Activated T-helper 1 cell treated with Interleukin-2 at 50 U/mL for 16 hours (primary cell): Measurements from ENCODE around the gene GIMAP7.
"Not testable (repeated sequence)": the region's sequence is repeated elsewhere in the genome, so short reads cannot be mapped to it uniquely, and the experiment has no call there.

Source experiments
- DNase-seq: peaks from one replicate; pipeline ENCODE4 v3.0.0-alpha.2; 2020; ENCODE audit warnings: low read depth

GIMAP7 gene

GRCh38 chr7:150514748-150515222 is at the start of gene GIMAP7:
Gene GIMAP7 (plus strand): TSS chr7:150514872. CDS start chr7:150519975, 5,103 bp downstream.
- peak; percentile 43 for DNase-seq

DNA sequence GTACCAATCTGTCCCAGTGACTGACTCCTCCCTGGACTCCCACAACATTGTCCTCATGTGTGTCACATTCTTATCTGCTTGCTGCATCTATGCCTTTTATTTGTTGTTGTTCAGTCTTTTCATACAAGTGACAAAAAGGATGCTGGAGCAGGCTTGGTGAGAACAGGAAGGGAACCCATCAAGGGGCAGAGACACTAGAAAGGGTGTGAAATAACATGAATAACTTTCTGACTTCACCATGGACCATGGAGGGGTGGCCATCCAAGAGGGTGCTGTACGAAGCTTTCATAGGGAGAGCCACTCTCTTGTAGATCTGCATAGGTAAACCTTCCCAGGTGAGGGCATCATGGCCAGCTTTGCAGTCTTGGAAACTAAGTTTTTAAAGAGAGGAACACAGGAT is 49.7 kb upstream of the GIMAP7 start:
- DNase-seq: no peak

DNA sequence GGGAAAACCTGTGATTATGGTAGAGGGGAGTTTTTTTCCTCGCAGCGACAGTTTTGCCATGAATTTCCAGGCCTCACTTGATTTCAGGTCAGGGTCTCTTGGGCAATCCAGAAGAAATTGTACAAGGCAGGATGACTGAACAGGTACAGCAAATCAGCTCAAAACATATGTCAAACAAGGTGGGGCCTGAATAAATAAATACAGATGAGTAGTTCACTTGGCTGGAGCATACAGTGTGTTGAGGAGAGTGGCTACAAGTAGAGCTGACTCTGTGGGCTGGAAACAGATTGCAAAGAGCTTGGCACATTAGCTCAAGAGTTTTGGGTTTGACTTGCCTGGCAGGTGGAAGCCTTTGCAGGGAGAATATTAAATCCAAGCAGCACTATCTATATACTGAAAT is 49.3 kb upstream of the GIMAP7 start:
- no peak for DNase-seq

- DNase-seq: no peak
Measured at GRCh38 chr7:150466477-150466876, 48.2 kb upstream of the GIMAP7 start.

DNA sequence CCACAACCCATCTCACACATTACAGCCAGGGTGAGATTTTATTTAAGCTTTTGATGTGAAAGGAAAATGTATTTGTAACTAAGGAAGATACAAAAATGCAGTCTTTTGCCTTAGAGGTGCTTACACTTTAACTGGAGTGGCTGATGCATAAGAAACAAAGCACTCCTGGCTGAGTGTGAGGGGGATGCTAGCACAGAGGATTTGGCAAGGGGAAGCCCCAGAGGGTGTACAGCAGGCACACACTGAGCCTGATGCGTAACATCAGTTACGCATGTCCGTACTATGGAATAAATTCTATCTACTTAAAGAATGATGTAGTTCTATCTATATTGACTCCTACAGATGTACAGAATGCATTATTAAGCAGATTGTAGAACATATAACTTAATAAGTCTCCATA is 46.4 kb upstream of the GIMAP7 start:
- DNase-seq: no peak

DNA sequence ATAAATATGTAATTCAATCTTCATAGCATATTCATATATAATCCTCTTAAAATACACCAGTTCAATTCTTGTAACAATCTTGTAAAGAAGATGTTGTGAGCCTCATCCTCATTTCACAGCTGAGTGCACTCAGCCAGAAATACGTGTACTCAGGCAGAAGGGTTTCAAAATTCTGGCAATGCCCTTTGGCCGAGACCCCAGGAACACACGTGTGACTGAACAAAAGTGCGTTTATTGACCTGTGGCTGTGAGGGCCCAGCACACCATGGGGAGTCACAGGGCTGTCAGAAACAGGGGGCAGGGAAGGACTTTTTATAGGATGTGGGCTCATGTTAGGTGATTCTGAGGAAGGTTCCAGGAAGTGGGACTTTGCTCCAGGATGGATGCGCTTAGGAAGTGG is 42.8 kb upstream of the GIMAP7 start:
- DNase-seq: no peak

GRCh38 chr7:150473902-150474301 is 40.8 kb upstream of the GIMAP7 start:
- DNase-seq: no peak

- no peak for DNase-seq
Measured at GRCh38 chr7:150476285-150476684, 38.4 kb upstream of the GIMAP7 start.

DNA sequence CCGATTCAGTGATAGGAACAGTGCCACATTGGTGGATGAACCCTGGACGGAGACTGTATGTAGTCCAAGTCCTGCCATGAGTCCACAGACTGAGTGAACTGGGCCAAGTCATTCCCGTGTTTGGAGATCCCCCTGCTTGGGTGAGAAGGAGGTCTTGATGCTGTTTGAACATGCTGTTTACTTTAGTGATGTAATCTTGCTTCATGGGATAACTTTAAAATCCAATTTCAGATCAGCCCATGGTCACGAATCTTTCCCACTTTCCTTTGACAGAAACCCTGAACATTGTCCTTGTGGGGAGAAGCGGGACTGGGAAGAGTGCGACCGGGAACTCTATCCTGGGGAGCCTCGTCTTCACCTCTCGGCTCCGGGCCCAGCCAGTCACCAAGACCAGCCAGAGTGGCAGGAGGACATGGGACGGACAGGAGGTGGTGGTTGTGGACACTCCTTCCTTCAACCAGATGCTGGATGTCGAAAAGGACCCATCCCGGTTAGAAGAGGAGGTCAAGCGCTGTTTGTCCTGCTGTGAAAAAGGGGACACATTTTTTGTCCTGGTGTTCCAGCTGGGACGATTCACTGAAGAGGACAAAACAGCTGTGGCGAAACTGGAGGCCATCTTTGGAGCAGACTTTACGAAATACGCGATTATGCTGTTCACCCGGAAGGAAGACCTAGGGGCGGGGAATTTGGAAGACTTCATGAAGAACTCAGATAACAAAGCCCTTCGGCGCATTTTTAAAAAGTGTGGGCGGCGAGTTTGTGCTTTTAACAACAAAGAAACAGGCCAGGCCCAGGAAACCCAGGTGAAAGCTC is 37.6 kb upstream of the GIMAP7 start:
- DNase-seq: no peak

- no peak for DNase-seq
Measured at GRCh38 chr7:150479023-150479716, 35.5 kb upstream of the GIMAP7 start.

DNA sequence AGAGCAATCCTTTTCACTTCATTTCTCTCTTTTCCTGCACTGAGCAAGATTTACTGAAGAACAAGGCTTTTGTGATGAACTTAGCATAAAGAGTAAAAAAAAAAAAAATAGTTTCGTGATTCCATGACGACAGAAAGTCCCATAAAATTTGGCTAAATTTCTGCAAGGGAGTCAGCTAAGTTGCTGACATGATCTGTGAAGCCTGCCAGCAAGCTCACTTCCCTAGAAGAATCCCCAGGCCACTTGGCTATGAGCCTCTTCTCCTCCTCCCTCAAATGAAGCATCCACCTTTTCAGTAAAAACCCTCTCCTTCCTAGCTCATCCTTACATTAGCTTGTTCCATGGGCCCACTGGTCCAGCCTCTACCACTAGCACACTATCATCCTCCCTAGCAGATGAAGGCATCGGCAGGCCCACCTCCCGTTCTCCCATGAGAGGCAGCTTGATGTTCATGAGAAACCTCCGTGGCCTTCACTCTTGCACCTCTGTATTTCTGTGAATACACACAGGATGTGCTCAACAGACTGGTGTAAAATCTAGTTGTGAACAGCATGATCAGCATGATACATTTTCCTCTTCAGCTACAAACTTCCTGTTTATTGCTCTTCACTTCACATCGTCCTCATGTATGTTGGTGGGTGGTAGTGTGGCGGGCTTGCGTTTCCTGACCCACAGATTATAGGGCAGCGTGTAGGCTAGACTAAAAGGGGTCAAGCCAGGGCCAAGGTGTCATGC is 33.3 kb upstream of the GIMAP7 start:
- DNase-seq: peak; percentile 30

GRCh38 chr7:150481922-150482321 is 32.8 kb upstream of the GIMAP7 start:
- DNase-seq: no peak

- DNase-seq: not testable (repeated sequence)
Measured at GRCh38 chr7:150483514-150483913, 31.2 kb upstream of the GIMAP7 start.

- DNase-seq: not testable (repeated sequence)
Measured at GRCh38 chr7:150484071-150484470, 30.6 kb upstream of the GIMAP7 start.

DNA sequence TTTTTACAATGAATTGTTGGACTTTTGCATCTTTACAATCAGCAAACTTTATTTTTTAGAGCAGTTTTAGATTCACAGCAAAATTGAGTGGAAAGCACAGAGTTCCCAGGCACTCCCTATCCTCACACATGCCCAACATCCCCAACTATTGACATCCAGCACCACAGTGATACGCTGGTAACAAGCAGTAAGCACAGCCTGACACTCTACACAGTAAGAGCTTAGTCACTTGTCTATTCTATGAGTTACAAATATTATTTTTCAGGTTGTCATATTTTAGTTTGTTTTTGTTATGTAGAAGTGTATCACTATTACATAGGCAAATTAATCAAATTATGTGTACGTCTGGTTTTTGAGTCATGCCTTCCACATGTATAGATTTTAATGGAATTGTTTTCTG is 27.0 kb upstream of the GIMAP7 start:
- DNase-seq: no peak

GRCh38 chr7:150489782-150490181 is 24.9 kb upstream of the GIMAP7 start:
- DNase-seq: no peak

DNA sequence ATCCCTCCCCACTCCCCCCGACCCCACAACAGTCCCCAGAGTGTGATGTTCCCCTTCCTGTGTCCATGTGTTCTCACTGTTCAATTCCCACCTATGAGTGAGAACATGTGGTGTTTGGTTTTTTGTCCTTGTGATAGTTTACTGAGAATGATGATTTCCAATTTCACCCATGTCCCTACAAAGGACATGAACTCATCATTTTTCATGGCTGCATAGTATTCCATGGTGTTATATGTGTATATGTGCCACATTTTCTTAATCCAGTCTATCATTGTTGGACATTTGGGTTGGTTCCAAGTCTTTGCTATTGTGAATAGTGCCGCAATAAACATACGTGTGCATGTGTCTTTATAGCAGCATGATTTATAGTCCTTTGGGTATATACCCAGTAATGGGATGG is 21.2 kb upstream of the GIMAP7 start:
- not testable (repeated sequence) for DNase-seq

- DNase-seq: no peak
Measured at GRCh38 chr7:150502519-150502918, 12.2 kb upstream of the GIMAP7 start.

DNA sequence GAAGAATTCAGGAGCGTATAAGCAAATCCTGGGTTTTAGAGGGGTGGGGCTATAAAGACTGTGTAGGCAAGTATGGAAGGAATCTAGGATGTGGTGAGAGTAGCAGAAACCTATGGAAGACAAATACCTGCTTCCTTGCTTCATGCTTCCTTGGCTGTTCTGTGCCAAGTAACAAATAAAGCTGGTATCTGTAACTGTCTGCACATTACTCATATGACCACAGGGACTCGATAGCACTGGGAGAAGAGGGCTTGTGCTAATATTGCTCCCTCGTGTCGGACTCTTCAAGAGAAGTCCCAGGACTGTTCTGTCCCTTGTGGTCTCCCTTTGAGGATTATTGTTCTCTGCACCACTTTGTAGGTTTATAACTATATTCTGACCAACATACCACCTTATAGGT is 11.5 kb upstream of the GIMAP7 start:
- DNase-seq: no peak

- no peak for DNase-seq
Measured at GRCh38 chr7:150503581-150503980, 11.1 kb upstream of the GIMAP7 start.

GRCh38 chr7:150507947-150508602 is 6.6 kb upstream of the GIMAP7 start:
- DNase-seq: no peak

- no peak for DNase-seq
Measured at GRCh38 chr7:150511048-150511447, 3.6 kb upstream of the GIMAP7 start.
